HEK293 (cell line): ENCODE data around the gene TMEM247.

Experiments used
- CTCF ChIA-PET: fragments of 350-600 bp; formaldehyde crosslinking; extraction: SDS; loops from one replicate; lab custom pipeline; 2021; ENCODE audit warnings: antibody characterized with exemption; lab: Yijun Ruan, JAX
- POLR2A ChIA-PET: fragments of 300-600 bp; formaldehyde crosslinking; extraction: SDS; loops from one replicate; lab custom pipeline; 2020; ENCODE audit warnings: antibody characterized with exemption, inconsistent platforms; lab: Yijun Ruan, JAX
- H3K27ac ChIP-seq: fragments of 200-500 bp; sonication (Bioruptor generic); 2 replicates; pipeline ENCODE4 v1.5.1; 2014; ENCODE audit warnings: low read depth, low read length, control low read depth, inconsistent platforms; ENCODE audit errors: extremely low read depth
- H3K36me3 ChIP-seq, 2 experiments: fragments of 200-500 bp in 1 of 2; sonication (Bioruptor generic) in 1 of 2; 1 replicate in 1 of 2; 2 replicates in 1 of 2; pipeline ENCODE4 v1.5.1; 2014 to 2017; ENCODE audit warnings: inconsistent platforms in 2 of 2, low read length in 2 of 2; ENCODE audit not compliant: control insufficient read depth in 2 of 2, insufficient read depth in 1 of 2
- H3K4me1 ChIP-seq: fragments of 200-500 bp; sonication (Bioruptor generic); 2 replicates; pipeline ENCODE4 v1.5.1; 2014; ENCODE audit warnings: mild to moderate bottlenecking, low read length, inconsistent platforms; ENCODE audit not compliant: control insufficient read depth, insufficient read depth
- H3K4me3 ChIP-seq: 2 replicates; pipeline ENCODE4 v1.5.1; 2011; ENCODE audit warnings: low read depth, mild to moderate bottlenecking, control low read depth, low read length, moderate library complexity
- H3K9me3 ChIP-seq: fragments of 200-500 bp; sonication (Bioruptor generic); 2 replicates; pipeline ENCODE4 v1.5.1; 2014; ENCODE audit warnings: low read depth, low read length, inconsistent platforms; ENCODE audit not compliant: control insufficient read depth, insufficient read depth
- BCL11A ChIP-seq: fragments of 450-650 bp; formaldehyde crosslinking; IDR thresholded peaks from 2 replicates; pipeline ENCODE4 v1.5.1; 2016; ENCODE audit warnings: low read depth, missing biosample characterization, missing genetic modification characterization
- CTCF ChIP-seq: fragments of 450-650 bp; formaldehyde crosslinking; IDR thresholded peaks from 2 replicates; pipeline ENCODE4 v1.5.1; 2016; ENCODE audit warnings: missing biosample characterization, missing genetic modification characterization
- FEZF1 ChIP-seq: fragments of 450-650 bp; formaldehyde crosslinking; IDR thresholded peaks from 2 replicates; pipeline ENCODE4 v1.5.1; 2016; ENCODE audit warnings: missing biosample characterization, missing genetic modification characterization
- GLI2 ChIP-seq: fragments of 450-650 bp; formaldehyde crosslinking; IDR thresholded peaks from 2 replicates; pipeline ENCODE4; 2017; ENCODE audit warnings: missing biosample characterization, missing genetic modification characterization, low read depth, borderline replicate concordance
- HOXA7 ChIP-seq: sonication (generic); formaldehyde crosslinking; IDR thresholded peaks from 2 replicates; pipeline ENCODE4 v1.8.1; 2022; ENCODE audit warnings: missing genetic modification reagents, borderline replicate concordance
- KLF1 ChIP-seq: fragments of 450-650 bp; formaldehyde crosslinking; IDR thresholded peaks from 2 replicates; pipeline ENCODE4 v1.5.1; 2016; ENCODE audit warnings: missing biosample characterization, missing genetic modification characterization
- KLF16 ChIP-seq: fragments of 450-650 bp; formaldehyde crosslinking; IDR thresholded peaks from 2 replicates; pipeline ENCODE4 v1.5.1; 2017; ENCODE audit warnings: missing biosample characterization, missing genetic modification characterization
- KLF7 ChIP-seq: fragments of 450-650 bp; formaldehyde crosslinking; IDR thresholded peaks from 2 replicates; pipeline ENCODE4 v1.5.1; 2016; ENCODE audit warnings: missing biosample characterization, missing genetic modification characterization, borderline replicate concordance
- PBX3 ChIP-seq: sonication (generic); formaldehyde crosslinking; IDR thresholded peaks from 2 replicates; pipeline ENCODE4 v1.8.1; 2022; ENCODE audit warnings: mild to moderate bottlenecking, moderate library complexity, missing genetic modification reagents
- PRDM1 ChIP-seq: fragments of 450-650 bp; formaldehyde crosslinking; IDR thresholded peaks from 2 replicates; pipeline ENCODE4; 2016; ENCODE audit warnings: missing biosample characterization, missing genetic modification characterization
- TCF7L2 ChIP-seq: IDR thresholded peaks from 2 replicates; pipeline ENCODE4 v1.6.1; 2011; ENCODE audit warnings: low read depth, mild to moderate bottlenecking, inconsistent platforms, low read length, moderate library complexity, borderline replicate concordance
- ZBTB10 ChIP-seq: fragments of 450-650 bp; formaldehyde crosslinking; IDR thresholded peaks from 2 replicates; pipeline ENCODE4 v1.5.1; 2016; ENCODE audit warnings: missing biosample characterization, missing genetic modification characterization
- ZBTB6 ChIP-seq: fragments of 450-650 bp; formaldehyde crosslinking; IDR thresholded peaks from 2 replicates; pipeline ENCODE4 v1.5.1; 2017; ENCODE audit warnings: missing biosample characterization, missing genetic modification characterization
- ZEB2 ChIP-seq: fragments of 450-650 bp; formaldehyde crosslinking; IDR thresholded peaks from 2 replicates; pipeline ENCODE4 v1.5.1; 2016; ENCODE audit warnings: missing biosample characterization, missing genetic modification characterization
- ZNF114 ChIP-seq: fragments of 450-650 bp; formaldehyde crosslinking; IDR thresholded peaks from 2 replicates; pipeline ENCODE4 v1.5.0; 2017; ENCODE audit warnings: missing biosample characterization, missing genetic modification characterization
- ZNF175 ChIP-seq: fragments of 450-650 bp; formaldehyde crosslinking; IDR thresholded peaks from 2 replicates; pipeline ENCODE4 v1.5.1; 2016; ENCODE audit warnings: missing biosample characterization, missing genetic modification characterization
- ZNF184 ChIP-seq: fragments of 450-650 bp; IDR thresholded peaks from 2 replicates; pipeline ENCODE4 v1.5.1; 2018; ENCODE audit warnings: missing biosample characterization, mild to moderate bottlenecking, missing genetic modification characterization
- ZNF214 ChIP-seq: fragments of 450-650 bp; formaldehyde crosslinking; IDR thresholded peaks from 2 replicates; pipeline ENCODE4 v1.5.1; 2017; ENCODE audit warnings: missing biosample characterization, mild to moderate bottlenecking, missing genetic modification characterization, borderline replicate concordance
- ZNF266 ChIP-seq: fragments of 450-650 bp; formaldehyde crosslinking; IDR thresholded peaks from 2 replicates; pipeline ENCODE4 v1.5.1; 2016; ENCODE audit warnings: missing biosample characterization, missing genetic modification characterization, low read depth
- ZNF311 ChIP-seq: fragments of 450-650 bp; formaldehyde crosslinking; IDR thresholded peaks from 2 replicates; pipeline ENCODE4 v1.5.1; 2017; ENCODE audit warnings: missing biosample characterization, missing genetic modification characterization, borderline replicate concordance
- ZNF335 ChIP-seq: fragments of 450-650 bp; formaldehyde crosslinking; conservative IDR thresholded peaks from 2 replicates; pipeline ENCODE4 v1.5.1; 2016; ENCODE audit warnings: missing biosample characterization, missing genetic modification characterization
- ZNF362 ChIP-seq: fragments of 450-650 bp; formaldehyde crosslinking; IDR thresholded peaks from 2 replicates; pipeline ENCODE4 v1.5.1; 2016; ENCODE audit warnings: missing biosample characterization, missing genetic modification characterization
- ZNF366 ChIP-seq: fragments of 450-650 bp; formaldehyde crosslinking; conservative IDR thresholded peaks from 2 replicates; pipeline ENCODE4 v1.5.1; 2016; ENCODE audit warnings: missing biosample characterization, missing genetic modification characterization
- ZNF37A ChIP-seq: fragments of 450-650 bp; IDR thresholded peaks from 2 replicates; pipeline ENCODE4 v1.5.1; 2018; ENCODE audit warnings: missing biosample characterization, missing genetic modification characterization
- ZNF391 ChIP-seq: fragments of 450-650 bp; formaldehyde crosslinking; IDR thresholded peaks from 2 replicates; pipeline ENCODE4 v1.5.1; 2016; ENCODE audit warnings: low read depth, missing biosample characterization, missing genetic modification characterization, borderline replicate concordance
- ZNF416 ChIP-seq: fragments of 450-650 bp; formaldehyde crosslinking; IDR thresholded peaks from 2 replicates; pipeline ENCODE4 v1.5.1; 2016; ENCODE audit warnings: missing biosample characterization, missing genetic modification characterization
- ZNF426 ChIP-seq: fragments of 450-650 bp; formaldehyde crosslinking; IDR thresholded peaks from 2 replicates; pipeline ENCODE4 v1.5.1; 2017; ENCODE audit warnings: missing biosample characterization, missing genetic modification characterization, mild to moderate bottlenecking, inconsistent platforms, moderate library complexity
- ZNF621 ChIP-seq: fragments of 450-650 bp; formaldehyde crosslinking; IDR thresholded peaks from 2 replicates; pipeline ENCODE4 v1.5.1; 2017; ENCODE audit warnings: missing biosample characterization, missing genetic modification characterization
- ZNF624 ChIP-seq: fragments of 450-650 bp; formaldehyde crosslinking; IDR thresholded peaks from 2 replicates; pipeline ENCODE4 v1.5.1; 2017; ENCODE audit warnings: missing biosample characterization, missing genetic modification characterization
- ZSCAN23 ChIP-seq: fragments of 450-650 bp; formaldehyde crosslinking; IDR thresholded peaks from 2 replicates; pipeline ENCODE4 v1.5.1; 2016; ENCODE audit warnings: missing biosample characterization, missing genetic modification characterization

TMEM247 gene

GRCh38 chr2:46502291-46502885 is 23.0 kb downstream of the TMEM247 start:
- H3K36me3 ChIP-seq = no peaks in the 10 kb centered on the region
- TF ChIP-seq ZEB2 (tag by site-specific recombination) (no peak), KLF1 (tag by site-specific recombination) (no peak), ZNF266 (tag by site-specific recombination) (no peak), PRDM1 (tag by site-specific recombination) (no peak), PBX3 (CRISPR knock-in tag) (no peak), ZNF184 (tag by site-specific recombination) (no peak), ZNF335 (tag by site-specific recombination) (no peak), ZNF311 (tag by site-specific recombination) (no peak), ZNF621 (tag by site-specific recombination) (no peak), KLF7 (tag by site-specific recombination) (no peak), ZNF37A (tag by site-specific recombination) (no peak), ZNF114 (no peak), ZNF624 (tag by site-specific recombination) (no peak), KLF16 (tag by site-specific recombination) (no peak), GLI2 (no peak), CTCF (tag by site-specific recombination) (no peak), ZNF416 (tag by site-specific recombination) (no peak), ZNF391 (tag by site-specific recombination) (no peak)
- H3K27ac ChIP-seq = no peak overlapping the region
- no peak overlapping the region for H3K4me3 ChIP-seq
- H3K9me3 ChIP-seq = no peaks in the 10 kb centered on the region
- ChIA-PET CTCF (no interaction called here), POLR2A (no interaction called here)
- no peaks in the 10 kb centered on the region for H3K4me1 ChIP-seq

GRCh38 chr2:46503686-46504085 is 24.3 kb downstream of the TMEM247 start:
- no peaks in the 10 kb centered on the region for H3K4me1 ChIP-seq
- no peak overlapping the region for H3K27ac ChIP-seq
- ChIA-PET CTCF (no interaction called here), POLR2A (no interaction called here)
- no peaks in the 10 kb centered on the region for H3K36me3 ChIP-seq
- H3K9me3 ChIP-seq = no peaks in the 10 kb centered on the region
- TF ChIP-seq ZNF175 (tag by site-specific recombination) = no peak
- TF ChIP-seq TCF7L2 = no peak
- no peak for TF ChIP-seq BCL11A
- no peak for TF ChIP-seq FEZF1
- TF ChIP-seq ZNF366 = no peak
- no peak for TF ChIP-seq ZNF426 (tag by site-specific recombination)
- no peak for TF ChIP-seq ZBTB6 (tag by site-specific recombination)
- no peak for TF ChIP-seq ZNF362 (tag by site-specific recombination)
- TF ChIP-seq ZBTB10 (tag by site-specific recombination) = no peak
- no peak for TF ChIP-seq ZNF214 (tag by site-specific recombination)
- TF ChIP-seq HOXA7 (CRISPR knock-in tag) = no peak
- no peak for TF ChIP-seq ZSCAN23 (tag by site-specific recombination)
- H3K4me3 ChIP-seq = no peak overlapping the region
